HAP-1 (cell line): ENCODE data around the gene ZBED5.

Experiments
- DNase-seq, 2 experiments: peaks; one replicate each; pipeline ENCODE4 v3.0.0-alpha.2; 2016 to 2020; ENCODE audit warnings: low spot score in 2 of 2
- H3K27me3 ChIP-seq: fragments of 250-450 bp; sonication (Bioruptor Pico); 2 replicates; pipeline ENCODE4 v1.5.1; 2020; ENCODE audit warnings: low read depth, mild to moderate bottlenecking, moderate library complexity
- H3K36me3 ChIP-seq: fragments of 250-450 bp; sonication (Bioruptor Pico); replicated peaks from 2 replicates; pipeline ENCODE4 v1.5.1; 2020; ENCODE audit warnings: mild to moderate bottlenecking
- H3K4me1 ChIP-seq: fragments of 250-450 bp; sonication (Bioruptor Pico); 2 replicates; pipeline ENCODE4 v1.5.1; 2020; ENCODE audit warnings: mild to moderate bottlenecking
- H3K4me3 ChIP-seq: fragments of 250-450 bp; sonication (Bioruptor Pico); 2 replicates; pipeline ENCODE4 v1.5.1; 2020; ENCODE audit warnings: mild to moderate bottlenecking, moderate library complexity
- H3K9me3 ChIP-seq: fragments of 250-450 bp; sonication (Bioruptor Pico); 2 replicates; pipeline ENCODE4 v1.5.1; 2020; ENCODE audit warnings: mild to moderate bottlenecking, moderate library complexity
- in situ Hi-C: fragments of 300-500 bp; cut with MboI; formaldehyde crosslinking; loops from 3 replicates; pipeline ENCODE4 v1.14.3; 2020; ENCODE audit warnings: low sequenced_read_pairs, inconsistent platforms, mixed read lengths

ZBED5 gene

GRCh38 chr11:10857709-10858438 lies at the start of gene ZBED5:
Gene ZBED5, minus strand, starts transcription at chr11:10858053. Its CDS starts 3,108 bp downstream, at chr11:10854945.
- Histone ChIP-seq H3K4me1 (peaks cover 32% of the 10 kb centered on the region), H3K27me3 (no peaks in the 10 kb centered on the region), H3K36me3 (peaks cover 35% of the 10 kb centered on the region), H3K9me3 (no peaks in the 10 kb centered on the region), H3K4me3 (peak within 1 kb of the TSS; percentile 80)
- in situ Hi-C loops, result no loop called here
- DNase-seq, result peak; percentile 95 to 96

- no peaks in the 10 kb centered on the region for H3K9me3 ChIP-seq
- no peaks in the 10 kb centered on the region for H3K27me3 ChIP-seq
- H3K36me3 ChIP-seq, result no peaks in the 10 kb centered on the region
- H3K4me3 ChIP-seq, result no peak overlapping the region
- DNase-seq, result no peak
- in situ Hi-C loops, result no loop called here
- peaks cover 24% of the 10 kb centered on the region for H3K4me1 ChIP-seq
Observed at GRCh38 chr11:10906521-10906920, 48.7 kb upstream of the ZBED5 start.

- in situ Hi-C loops, result no loop called here
- no peaks in the 10 kb centered on the region for H3K9me3 ChIP-seq
- peaks cover 11% of the 10 kb centered on the region for H3K4me1 ChIP-seq
- no peak overlapping the region for H3K4me3 ChIP-seq
- no peak for DNase-seq
- no peaks in the 10 kb centered on the region for H3K36me3 ChIP-seq
- no peaks in the 10 kb centered on the region for H3K27me3 ChIP-seq
Observed at GRCh38 chr11:10902301-10903063, 44.6 kb upstream of the ZBED5 start.

DNA sequence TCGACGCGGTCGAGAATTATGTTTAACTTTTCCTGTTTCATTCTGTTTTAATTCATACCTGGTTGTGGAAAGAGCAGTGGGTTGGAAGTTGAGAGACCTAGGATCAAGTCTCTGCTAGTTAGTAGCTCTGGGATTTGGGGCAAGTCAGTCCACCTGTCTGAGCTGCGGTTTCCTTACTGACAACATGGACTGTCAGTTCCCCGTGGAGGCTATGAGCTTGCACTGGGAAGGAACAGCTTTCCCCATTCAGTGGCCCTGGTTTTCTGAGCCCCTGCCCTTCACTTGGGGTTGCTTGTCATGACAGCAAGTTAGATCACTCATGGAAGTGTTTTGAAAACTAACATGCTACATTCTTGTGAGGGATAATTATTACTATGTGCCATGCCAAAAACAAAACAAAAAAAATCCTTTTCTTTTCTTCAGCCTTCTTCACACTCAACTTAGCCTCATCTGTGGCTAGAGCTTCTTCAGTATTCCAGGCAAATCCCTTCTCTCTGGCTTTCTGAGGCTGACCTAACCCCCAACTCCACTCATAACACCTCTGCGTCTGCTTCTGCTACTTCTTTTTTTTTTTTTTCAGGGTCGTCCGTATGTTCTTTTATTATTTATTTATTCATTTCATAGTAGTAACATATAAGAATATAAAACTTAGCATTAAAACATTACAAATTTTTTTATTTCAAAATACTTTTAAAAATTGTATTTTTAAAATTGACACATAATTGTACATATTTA lies 43.0 kb upstream of the ZBED5 start:
- Histone ChIP-seq H3K4me3 (no peak overlapping the region), H3K27me3 (no peaks in the 10 kb centered on the region), H3K9me3 (no peaks in the 10 kb centered on the region), H3K36me3 (no peaks in the 10 kb centered on the region), H3K4me1 (peaks cover 11% of the 10 kb centered on the region)
- DNase-seq, result no peak
- in situ Hi-C loops, result no loop called here

- H3K9me3 ChIP-seq, result no peaks in the 10 kb centered on the region
- no peak overlapping the region for H3K4me3 ChIP-seq
- in situ Hi-C loops, result no loop called here
- H3K36me3 ChIP-seq, result no peaks in the 10 kb centered on the region
- DNase-seq, result no peak
- no peaks in the 10 kb centered on the region for H3K27me3 ChIP-seq
- H3K4me1 ChIP-seq, result peaks cover 11% of the 10 kb centered on the region
Observed at GRCh38 chr11:10899121-10899830, 41.4 kb upstream of the ZBED5 start.

DNA sequence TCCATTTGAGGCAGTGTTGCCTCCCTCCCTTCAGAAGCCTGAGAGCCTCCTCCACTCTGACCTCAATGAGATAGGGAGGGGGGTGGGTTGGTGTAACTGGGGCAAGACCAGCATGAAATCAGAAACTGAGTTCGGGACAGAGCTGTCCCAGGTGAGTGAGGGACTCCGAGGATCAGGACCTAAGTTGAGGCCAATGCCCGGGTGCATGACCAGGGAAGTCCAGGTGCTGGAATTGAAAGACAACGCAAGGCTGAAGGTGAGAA lies 40.8 kb upstream of the ZBED5 start:
- Histone ChIP-seq H3K9me3 (no peaks in the 10 kb centered on the region), H3K4me3 (no peak overlapping the region), H3K4me1 (peaks cover 11% of the 10 kb centered on the region), H3K36me3 (no peaks in the 10 kb centered on the region), H3K27me3 (no peaks in the 10 kb centered on the region)
- DNase-seq, result no peak
- in situ Hi-C loops, result no loop called here

DNA sequence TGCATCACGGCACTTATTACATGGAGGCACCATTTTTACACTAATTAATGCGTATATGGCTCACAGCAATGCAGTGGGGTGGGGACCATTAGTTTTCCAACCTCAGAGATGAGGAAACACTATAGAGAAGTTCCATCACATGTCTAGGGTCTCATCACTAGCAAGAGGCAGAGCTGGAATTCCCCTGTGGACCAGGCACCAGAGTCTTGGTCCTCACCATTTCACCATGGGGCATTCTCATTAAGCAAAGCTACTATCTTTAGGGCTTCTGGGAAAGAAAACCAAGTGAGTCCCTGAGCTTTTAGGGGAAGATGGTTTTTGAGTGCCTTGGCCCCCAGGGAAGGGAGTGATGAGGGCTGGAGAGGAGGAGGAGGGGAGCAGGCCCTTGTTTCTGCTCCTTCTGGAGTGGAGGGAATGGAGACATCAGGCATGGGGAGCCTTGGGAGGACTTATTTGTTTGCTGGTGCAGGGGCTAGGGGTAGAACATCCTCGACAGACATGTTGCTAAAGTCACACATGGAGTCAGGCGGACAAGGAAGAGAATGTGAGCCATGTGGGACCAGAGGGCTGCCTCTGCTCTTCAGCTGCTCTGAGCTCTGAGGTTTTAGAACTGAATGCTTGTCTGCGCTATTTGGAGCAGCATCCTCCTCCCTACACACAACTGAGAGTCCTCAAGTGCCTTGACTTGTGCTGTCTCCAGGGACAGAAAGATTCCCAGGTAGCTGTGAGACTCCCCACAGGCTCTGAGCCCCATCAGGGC lies 40.3 kb upstream of the ZBED5 start:
- Histone ChIP-seq H3K4me1 (peaks cover 11% of the 10 kb centered on the region), H3K4me3 (no peak overlapping the region), H3K36me3 (no peaks in the 10 kb centered on the region), H3K9me3 (no peaks in the 10 kb centered on the region), H3K27me3 (no peaks in the 10 kb centered on the region)
- DNase-seq, result no peak
- in situ Hi-C loops, result no loop called here

DNA sequence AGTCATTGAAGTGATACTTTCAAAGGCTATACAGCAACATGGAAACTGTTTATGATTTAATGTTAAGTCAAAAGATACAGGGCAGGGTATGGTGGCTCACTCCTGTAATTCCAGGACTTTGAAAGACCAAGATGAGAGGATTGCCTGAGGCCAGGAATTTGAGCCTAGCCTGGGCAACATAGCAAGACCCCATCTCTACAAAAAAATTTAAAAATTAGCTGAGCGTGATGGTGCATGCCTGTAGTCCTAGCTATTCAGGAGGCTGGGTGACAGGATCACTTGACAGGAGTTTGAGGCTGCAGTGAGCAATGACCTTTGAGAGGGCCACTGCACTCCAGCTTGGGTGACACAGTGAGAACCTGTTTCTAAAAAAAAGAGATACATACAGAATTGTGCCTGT lies 39.3 kb upstream of the ZBED5 start:
- H3K4me1 ChIP-seq, result peaks cover 11% of the 10 kb centered on the region
- in situ Hi-C loops, result no loop called here
- DNase-seq, result no peak
- no peaks in the 10 kb centered on the region for H3K9me3 ChIP-seq
- no peaks in the 10 kb centered on the region for H3K36me3 ChIP-seq
- H3K4me3 ChIP-seq, result no peak overlapping the region
- no peaks in the 10 kb centered on the region for H3K27me3 ChIP-seq

- no peaks in the 10 kb centered on the region for H3K36me3 ChIP-seq
- no peak for DNase-seq
- no peak overlapping the region for H3K4me3 ChIP-seq
- no peaks in the 10 kb centered on the region for H3K9me3 ChIP-seq
- in situ Hi-C loops, result no loop called here
- no peaks in the 10 kb centered on the region for H3K27me3 ChIP-seq
- peaks cover 11% of the 10 kb centered on the region for H3K4me1 ChIP-seq
Observed at GRCh38 chr11:10896493-10896892, 38.6 kb upstream of the ZBED5 start.

DNA sequence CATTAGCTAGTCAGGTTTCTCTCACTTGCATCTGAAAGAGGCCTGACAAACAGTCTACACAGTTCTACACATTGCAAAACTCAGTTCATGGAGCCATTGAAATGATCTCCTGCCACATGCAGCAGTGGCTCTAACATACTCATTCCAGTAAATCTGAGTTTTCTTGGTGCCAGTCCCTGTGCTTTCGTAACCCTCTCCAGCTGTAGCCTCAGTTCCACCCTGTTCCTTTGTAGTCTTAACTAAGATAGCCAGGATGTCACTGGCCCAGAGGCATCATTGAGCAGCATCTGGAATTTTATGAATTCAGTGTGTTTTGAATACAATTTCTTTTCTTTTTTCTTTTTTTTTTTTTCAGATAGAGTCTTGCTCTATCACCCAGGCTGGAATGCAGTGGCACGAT lies 37.4 kb upstream of the ZBED5 start:
- H3K36me3 ChIP-seq, result no peaks in the 10 kb centered on the region
- no peaks in the 10 kb centered on the region for H3K27me3 ChIP-seq
- peaks cover 7% of the 10 kb centered on the region for H3K4me1 ChIP-seq
- no peak overlapping the region for H3K4me3 ChIP-seq
- no peaks in the 10 kb centered on the region; the same call in 1 of the 2 replicates for H3K9me3 ChIP-seq
- in situ Hi-C loops, result no loop called here
- no peak for DNase-seq

GRCh38 chr11:10894666-10895065 lies 36.8 kb upstream of the ZBED5 start:
- Histone ChIP-seq H3K36me3 (no peaks in the 10 kb centered on the region), H3K9me3 (no peaks in the 10 kb centered on the region; the same call in 1 of the 2 replicates), H3K4me1 (peaks cover under 1% of the 10 kb centered on the region), H3K4me3 (no peak overlapping the region), H3K27me3 (no peaks in the 10 kb centered on the region)
- DNase-seq, result no peak
- in situ Hi-C loops, result no loop called here

GRCh38 chr11:10893714-10894151 lies 35.9 kb upstream of the ZBED5 start:
- DNase-seq, result no peak
- in situ Hi-C loops, result no loop called here

DNA sequence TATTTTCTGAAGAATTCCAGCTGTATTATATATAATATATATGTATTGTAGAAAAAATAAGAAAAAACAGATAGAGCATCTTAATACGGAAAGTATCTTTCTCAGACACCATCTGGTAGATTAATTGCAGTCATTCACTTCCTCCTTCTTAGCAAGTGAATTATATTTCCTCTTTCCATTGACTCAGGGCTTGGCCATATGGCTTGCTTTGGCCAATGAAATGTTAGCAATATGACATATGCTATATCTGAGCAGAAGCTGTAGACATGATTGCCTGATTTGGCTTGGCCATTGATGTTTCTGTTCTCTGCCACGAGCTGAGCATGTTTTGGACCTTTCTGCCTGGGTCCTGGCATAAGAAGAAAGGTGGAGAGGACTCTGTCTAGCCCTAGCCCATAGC lies 34.4 kb upstream of the ZBED5 start:
- in situ Hi-C loops, result no loop called here
- no peak for DNase-seq
- H3K9me3 ChIP-seq, result no peaks in the 10 kb centered on the region; the same call in 1 of the 2 replicates
- no peaks in the 10 kb centered on the region; the same call in 1 of the 2 replicates for H3K4me1 ChIP-seq
- H3K4me3 ChIP-seq, result no peak overlapping the region
- H3K36me3 ChIP-seq, result no peaks in the 10 kb centered on the region
- no peaks in the 10 kb centered on the region for H3K27me3 ChIP-seq

More at GRCh38 chr11:10893714-10894151, 35.9 kb upstream of the ZBED5 start:
- no peak overlapping the region for H3K4me3 ChIP-seq
- no peaks in the 10 kb centered on the region; the same call in 1 of the 2 replicates for H3K4me1 ChIP-seq
- no peaks in the 10 kb centered on the region for H3K27me3 ChIP-seq
- no peaks in the 10 kb centered on the region for H3K36me3 ChIP-seq
- H3K9me3 ChIP-seq, result no peaks in the 10 kb centered on the region; the same call in 1 of the 2 replicates
